Raji (cell line): ENCODE measurements around the gene ICAM2.

ENCODE experiments used
- POLR2A ChIP-seq: IDR thresholded peaks from 2 replicates; pipeline ENCODE4 v1.6.1; 2011; ENCODE audit warnings: low read depth, low read length, control low read depth; ENCODE audit not compliant: insufficient read depth

Gene ICAM2

GRCh38 chr17:63978272-63979200 lies 41.9 kb downstream of the ICAM2 start:
- no peak for TF ChIP-seq POLR2A

- TF ChIP-seq POLR2A: no peak
Measured at GRCh38 chr17:63976702-63977101, 43.7 kb downstream of the ICAM2 start.

GRCh38 chr17:63975541-63976092 lies 44.8 kb downstream of the ICAM2 start:
- TF ChIP-seq POLR2A: no peak

- TF ChIP-seq POLR2A: no peak
Measured at GRCh38 chr17:63974594-63975192, 45.7 kb downstream of the ICAM2 start.

- no peak for TF ChIP-seq POLR2A
Measured at GRCh38 chr17:63973930-63974593, 46.4 kb downstream of the ICAM2 start.

GRCh38 chr17:63973247-63973646 lies 47.2 kb downstream of the ICAM2 start:
- no peak for TF ChIP-seq POLR2A

- TF ChIP-seq POLR2A: no peak
Measured at GRCh38 chr17:63972796-63973195, 47.6 kb downstream of the ICAM2 start, which contains the start of gene SCN4A. Gene SCN4A, minus strand, starts transcription at chr17:63972918. Its CDS starts 77 bp downstream, at chr17:63972841.

- TF ChIP-seq POLR2A: no peak
Measured at GRCh38 chr17:63969278-63969677, 51.2 kb downstream of the ICAM2 start.

- TF ChIP-seq POLR2A: no peak
Measured at GRCh38 chr17:63967953-63968352, 52.5 kb downstream of the ICAM2 start.

GRCh38 chr17:63966646-63967264 lies 53.7 kb downstream of the ICAM2 start:
- TF ChIP-seq POLR2A: no peak

GRCh38 chr17:63963123-63963522 lies 57.3 kb downstream of the ICAM2 start:
- no peak for TF ChIP-seq POLR2A

GRCh38 chr17:63962298-63962744 lies 58.1 kb downstream of the ICAM2 start:
- TF ChIP-seq POLR2A: no peak

GRCh38 chr17:63961355-63962212 lies 58.8 kb downstream of the ICAM2 start:
- peak; percentile 49; the same call in 1 of the 2 replicates for TF ChIP-seq POLR2A

- TF ChIP-seq POLR2A: no peak
Measured at GRCh38 chr17:63960430-63960829, 60.0 kb downstream of the ICAM2 start.

- TF ChIP-seq POLR2A: no peak
Measured at GRCh38 chr17:63960006-63960405, 60.4 kb downstream of the ICAM2 start.
